Activated CD4-positive, alpha-beta T cell treated with anti-CD3 and anti-CD28 coated beads for 24 hours (primary cell): Measurements from ENCODE around the gene RPS6KA4.

ENCODE experiments used
- DNase-seq, 2 donors: peaks; one replicate each; pipeline ENCODE4 v3.0.0-alpha.2; 2020; ENCODE audit warnings: low read depth in 2 of 2

RPS6KA4 gene

DNA sequence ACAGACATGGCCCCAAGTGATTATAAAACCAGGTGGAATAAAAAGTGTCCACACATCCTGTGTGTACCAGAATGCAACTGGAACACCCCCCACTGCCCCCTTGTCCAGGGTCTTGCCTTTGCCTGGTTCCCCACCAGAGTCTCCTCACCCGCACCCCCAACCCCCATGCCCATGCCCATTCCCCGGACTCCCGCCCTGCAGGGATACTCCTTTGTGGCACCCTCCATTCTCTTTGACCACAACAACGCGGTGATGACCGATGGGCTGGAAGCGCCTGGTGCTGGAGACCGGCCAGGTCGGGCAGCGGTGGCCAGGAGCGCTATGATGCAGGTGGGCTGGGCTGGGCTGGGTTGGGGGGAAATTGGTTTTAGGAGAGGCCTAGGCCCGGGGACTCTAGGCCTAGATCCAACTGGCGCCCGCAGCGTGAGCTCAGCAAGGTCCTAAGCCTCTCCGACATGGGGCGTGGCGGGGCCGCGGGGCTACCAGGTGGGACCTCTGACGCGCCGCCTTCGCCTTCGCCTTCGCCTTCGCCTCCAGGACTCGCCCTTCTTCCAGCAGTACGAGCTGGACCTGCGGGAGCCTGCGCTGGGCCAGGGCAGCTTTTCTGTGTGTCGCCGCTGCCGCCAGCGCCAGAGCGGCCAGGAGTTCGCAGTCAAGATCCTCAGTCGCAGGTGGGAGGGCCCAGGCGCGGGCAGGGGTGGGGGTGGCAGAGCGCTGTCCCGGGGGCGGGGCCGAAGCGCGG, 9.1 kb downstream of the RPS6KA4 start:
- no peak for DNase-seq

DNA sequence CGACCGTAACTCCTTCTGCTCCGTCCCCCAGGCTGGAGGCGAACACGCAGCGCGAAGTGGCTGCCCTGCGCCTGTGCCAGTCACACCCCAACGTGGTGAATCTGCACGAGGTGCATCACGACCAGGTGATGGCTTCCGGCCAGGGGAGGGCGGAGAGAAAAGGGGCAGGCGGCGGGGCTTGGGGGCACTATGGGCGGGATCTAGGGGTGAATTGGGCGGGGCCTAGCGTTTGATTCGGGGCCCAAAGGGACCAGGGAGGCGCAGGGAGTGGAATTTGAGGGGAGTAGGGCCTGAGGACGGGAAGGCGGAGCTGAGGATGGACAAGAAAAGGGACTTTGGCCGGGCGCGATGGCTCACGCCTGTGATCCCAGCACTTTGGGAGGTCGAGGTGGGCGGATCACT, 9.7 kb downstream of the RPS6KA4 start:
- no peak for DNase-seq

DNA sequence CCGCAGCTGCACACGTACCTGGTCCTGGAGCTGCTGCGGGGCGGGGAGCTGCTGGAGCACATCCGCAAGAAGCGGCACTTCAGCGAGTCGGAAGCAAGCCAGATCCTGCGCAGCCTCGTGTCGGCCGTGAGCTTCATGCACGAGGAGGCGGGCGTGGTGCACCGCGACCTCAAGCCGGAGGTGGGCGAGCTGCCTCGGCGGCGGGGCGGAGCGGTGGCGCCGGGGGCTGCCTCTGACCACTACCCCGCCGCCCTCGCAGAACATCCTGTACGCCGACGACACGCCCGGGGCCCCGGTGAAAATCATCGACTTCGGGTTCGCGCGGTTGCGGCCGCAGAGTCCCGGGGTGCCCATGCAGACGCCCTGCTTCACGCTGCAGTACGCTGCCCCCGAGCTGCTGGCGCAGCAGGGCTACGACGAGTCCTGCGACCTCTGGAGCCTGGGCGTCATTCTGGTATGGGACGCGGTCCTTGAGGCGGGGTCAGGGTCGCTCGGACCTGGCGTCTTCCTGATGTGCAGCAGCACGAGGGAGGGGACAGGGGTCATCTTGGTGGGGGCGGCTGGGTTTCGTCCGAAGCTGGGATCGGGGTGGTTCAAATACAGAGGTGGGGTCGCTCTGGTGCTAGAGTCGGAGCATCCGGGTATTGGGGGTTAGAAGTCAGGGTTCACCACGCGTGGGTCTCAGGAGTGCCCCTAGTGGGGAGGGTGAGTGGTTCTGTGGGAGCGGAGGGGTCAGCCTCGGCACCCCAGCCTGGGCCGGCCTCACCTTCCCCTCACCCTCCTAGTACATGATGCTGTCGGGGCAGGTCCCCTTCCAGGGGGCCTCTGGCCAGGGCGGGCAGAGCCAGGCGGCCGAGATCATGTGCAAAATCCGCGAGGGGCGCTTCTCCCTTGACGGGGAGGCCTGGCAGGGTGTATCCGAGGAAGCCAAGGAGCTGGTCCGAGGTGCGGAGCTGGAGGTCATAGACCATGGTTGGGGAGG, 10.8 kb downstream of the RPS6KA4 start:
- DNase-seq = no peak

DNA sequence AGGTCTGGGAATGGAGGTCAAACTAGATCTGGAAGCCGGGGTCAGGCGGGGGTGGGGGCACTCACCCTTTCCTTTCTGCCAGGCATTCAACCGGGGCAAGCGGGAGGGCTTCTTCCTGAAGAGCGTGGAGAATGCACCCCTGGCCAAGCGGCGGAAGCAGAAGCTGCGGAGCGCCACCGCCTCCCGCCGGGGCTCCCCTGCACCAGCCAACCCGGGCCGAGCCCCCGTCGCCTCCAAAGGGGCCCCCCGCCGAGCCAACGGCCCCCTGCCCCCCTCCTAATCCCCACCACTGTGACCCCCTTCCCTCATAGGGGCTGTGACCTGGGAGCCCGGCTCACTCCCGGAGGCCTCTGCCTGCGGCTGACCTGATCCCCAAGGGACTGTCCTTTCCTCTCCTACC, 12.2 kb downstream of the RPS6KA4 start:
- DNase-seq = no peak

DNA sequence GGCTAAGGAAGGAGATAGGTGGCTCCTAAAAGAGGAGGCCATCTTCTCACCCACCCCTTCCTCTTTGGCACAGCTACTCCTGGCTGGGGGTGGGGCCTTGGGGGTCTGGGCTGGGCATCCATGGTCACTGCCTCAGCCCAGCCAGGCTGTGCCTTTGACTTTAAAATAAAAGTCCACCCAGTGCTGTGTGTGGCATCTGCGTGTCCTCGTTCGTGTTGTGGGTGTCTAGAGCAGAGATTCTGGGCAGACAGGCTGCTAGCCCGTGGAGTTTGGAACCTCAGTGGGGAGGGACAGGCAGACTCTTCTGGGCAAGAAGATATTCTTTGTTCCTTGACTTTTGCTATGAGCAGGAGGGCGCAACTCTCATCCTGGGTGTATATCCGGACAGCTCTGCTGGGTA, 13.1 kb downstream of the RPS6KA4 start:
- DNase-seq = no peak

DNA sequence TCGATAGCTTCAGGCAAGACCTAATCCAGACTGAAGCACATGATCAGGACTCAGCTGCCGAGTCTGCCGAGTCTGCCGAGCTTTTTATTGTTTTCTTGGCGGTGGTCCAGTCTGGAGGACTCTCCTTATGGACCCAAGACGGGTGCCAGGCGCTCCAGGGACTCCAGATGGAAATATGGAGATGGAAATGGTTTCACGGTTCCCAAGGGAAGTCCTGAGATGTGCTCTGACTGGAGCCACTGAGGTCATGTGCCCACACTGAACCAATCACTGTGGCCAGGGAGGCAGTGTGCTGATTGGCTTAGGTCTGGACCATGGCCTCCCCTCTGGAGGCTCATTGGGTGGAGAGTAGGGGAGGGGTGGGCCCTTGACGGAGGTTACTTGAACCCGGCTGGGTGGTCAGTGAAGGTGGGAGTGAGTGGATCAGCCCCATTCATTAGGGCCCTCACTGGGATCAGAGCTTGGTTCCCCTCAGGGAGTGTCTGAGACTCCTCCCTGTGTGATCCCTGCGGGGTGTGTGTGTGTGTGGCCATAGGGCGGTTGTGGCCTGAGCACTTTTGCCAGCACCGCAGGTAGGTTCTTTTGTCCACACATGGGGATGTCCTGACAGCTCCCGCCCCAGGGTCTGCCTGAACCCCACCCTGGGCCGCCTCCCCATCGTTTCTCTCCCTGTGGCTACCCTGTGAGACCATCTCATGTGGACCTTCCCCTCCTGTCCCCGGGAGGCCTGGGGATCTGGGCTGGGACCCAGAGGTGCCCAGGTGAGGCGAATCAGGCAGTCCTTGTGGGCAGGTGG, 14.0 kb downstream of the RPS6KA4 start:
- DNase-seq = no peak

DNA sequence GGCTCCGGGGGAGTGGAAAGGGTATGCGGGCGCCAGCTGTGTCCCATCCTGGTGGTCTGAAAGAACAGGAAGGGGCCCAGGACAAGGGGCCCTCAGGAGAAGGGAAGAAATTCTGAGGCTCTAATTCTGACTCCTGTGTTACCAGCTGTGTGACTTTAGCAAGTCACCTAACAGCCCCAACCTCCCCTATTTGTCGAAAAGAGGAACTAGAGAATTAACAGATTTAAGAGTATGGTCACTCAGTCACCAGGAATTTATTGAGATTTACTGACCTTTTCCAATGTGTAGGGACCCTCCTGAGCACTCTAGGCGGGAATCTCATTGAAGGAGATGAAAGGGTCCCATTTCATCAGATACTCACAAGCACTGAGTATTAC, 14.6 kb downstream of the RPS6KA4 start:
- no peak for DNase-seq

DNA sequence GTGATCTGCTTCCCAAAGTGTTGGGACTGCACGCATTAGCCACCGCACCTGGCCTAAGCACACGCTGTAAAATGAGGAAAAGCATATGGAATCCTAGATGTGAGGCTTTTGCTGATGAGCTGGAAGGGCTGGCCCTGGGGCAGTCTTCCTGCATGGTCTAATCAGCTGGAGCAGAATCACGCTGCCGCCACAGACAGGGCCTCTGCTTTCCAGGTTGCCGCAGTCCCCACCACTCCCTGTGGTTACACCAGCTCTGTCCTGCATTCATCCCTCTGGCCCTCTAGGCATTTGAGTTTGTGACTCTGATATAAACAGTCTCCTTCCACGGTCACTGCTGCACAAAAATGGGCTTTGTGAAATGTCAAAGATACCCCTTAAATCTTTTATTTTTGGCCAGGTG, 17.1 kb downstream of the RPS6KA4 start:
- DNase-seq = no peak

DNA sequence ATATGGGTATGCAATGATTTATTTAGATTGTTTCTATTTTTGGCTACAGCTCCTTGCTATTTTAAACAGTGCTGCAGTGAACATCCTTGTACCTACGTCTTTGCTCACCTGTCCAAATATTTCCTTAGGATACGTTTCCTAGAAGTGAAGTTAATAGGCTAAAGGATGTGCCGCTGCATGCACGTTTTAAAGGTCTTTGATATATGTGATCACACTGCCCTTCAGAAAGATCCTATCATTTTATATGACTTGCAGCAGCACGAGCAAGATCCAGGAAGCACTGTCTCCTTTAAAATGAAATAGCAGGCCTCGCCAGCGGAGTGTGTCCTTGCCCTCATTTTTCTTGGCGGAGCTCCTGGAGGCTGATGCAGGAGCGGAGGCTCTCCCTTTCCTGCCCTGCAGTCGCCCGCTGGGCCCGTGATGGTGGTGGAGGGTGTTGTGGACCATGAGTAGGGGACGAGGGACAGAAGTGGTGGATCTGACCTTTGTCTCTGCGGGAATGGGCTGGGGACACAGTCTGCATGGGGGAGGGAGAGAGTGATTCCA, 19.4 kb downstream of the RPS6KA4 start:
- DNase-seq = no peak

DNA sequence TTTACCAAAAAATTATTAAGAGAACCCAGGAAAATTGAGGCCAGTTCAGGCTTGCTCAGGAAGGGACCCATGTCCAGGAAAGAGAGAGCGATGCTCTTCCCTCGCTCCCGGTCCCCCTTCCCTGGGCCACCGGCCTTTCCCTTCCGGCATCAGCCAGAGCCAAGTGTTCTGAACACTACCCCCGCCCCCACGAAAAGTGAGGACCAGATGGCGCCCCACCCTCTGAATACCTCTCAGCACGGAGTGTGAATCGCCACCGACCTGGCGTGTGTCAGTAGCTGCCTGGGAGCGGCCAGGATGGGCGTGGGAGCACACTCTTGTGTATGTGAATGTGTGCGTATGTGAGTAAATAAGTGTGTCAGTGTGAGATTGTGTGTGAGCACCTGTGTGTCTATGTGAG, 20.2 kb downstream of the RPS6KA4 start:
- no peak for DNase-seq

DNA sequence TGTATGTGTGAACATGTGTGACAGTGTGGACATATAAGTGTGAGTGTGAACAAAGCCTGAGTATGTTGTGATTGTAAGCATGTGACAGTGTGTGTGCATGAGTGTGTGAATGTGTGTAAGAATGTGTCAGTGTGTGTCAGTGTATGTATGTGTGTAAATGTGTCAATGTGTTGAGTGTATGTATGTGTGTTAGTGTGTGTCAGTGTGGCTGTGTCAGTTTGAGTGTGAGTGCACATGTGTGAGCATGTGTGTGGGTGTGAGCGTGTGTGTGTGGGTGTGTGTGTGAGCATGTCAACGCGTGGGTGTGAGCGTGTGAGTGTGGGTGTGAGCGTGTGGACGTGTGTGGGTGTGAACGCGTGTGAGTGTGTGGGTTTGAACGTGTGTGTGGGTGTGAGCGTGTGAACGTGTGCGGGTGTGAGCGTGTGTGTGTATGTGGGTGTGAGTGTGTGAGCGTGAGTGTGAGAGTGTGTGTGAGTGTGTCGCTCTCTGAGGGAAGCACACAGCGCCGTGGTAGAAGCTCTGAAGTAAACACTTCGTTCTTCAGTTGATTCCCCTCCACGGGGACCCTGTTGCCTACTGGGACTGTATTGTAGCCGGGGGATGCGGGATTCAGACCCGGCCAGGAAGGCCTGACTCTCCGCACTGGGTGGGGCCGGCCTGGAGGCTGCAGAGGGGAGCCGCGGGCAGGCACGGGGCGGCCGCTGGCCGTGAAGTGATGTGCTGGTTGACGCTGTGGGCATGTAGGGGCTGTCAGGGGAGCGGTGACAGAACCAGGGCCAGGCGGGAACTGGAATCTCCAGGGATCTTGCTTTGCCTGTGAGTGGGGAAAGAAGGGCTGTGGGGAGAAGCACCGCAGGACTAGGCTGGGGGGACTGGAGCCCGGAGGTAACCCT, 21.1 kb downstream of the RPS6KA4 start:
- no peak for DNase-seq

DNA sequence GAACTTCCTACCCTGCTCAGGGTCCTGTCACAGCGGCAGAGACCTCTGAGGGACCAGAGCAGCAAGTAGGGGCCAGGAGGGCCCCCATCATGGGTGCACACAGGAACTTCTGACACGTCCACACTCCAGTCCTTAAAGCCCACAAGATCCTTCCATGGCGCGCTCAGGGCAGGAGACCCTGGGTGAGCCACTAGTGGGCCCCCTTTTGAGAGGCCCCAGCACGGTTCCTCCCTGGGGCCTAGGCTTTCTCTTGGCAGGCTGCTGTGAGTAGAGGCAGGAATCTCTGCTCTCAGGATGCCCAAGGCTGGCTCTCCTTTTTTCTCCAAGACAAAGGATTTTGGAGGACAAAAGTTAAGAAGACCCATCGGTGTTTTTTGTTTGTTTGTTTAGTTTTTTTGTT, 22.4 kb downstream of the RPS6KA4 start:
- no peak for DNase-seq

DNA sequence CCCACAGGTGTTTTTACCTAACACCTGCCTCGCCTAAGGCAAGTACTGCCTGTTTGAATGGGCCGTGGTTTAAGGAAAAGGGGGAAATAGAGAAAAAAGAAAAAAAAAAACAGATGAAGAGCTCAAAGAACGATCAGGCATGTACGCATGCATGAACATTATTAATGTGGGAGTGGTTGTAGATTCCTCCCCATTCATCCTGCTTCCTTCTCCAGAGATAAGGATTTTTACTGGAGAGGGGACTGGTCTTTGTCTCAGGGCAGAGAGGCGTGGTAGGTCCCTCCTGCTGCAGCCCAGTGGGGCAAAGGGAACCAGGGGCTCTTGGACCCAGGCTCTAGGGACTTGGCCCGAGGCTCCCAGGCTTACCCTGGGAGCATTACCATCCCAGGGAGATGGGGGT, 23.1 kb downstream of the RPS6KA4 start:
- no peak for DNase-seq

DNA sequence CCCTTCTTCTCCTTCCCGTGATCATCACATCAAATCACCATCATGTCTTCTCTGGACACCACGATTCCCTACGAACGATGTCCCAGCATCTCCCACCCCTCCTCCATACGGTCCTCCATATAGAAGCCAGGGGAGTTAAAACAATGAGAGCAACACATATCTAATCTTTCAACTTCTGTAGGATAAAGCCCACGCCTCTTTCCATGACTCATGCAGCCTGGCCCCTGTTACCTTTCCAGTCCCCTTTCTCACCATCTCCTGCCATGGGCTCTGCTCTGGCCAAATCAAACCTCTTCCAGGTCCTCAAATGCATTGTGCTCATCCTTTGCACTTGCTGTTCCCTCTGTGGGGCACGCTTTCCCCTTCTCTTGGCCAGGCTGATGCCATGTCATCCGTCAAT, 23.6 kb downstream of the RPS6KA4 start:
- no peak for DNase-seq

DNA sequence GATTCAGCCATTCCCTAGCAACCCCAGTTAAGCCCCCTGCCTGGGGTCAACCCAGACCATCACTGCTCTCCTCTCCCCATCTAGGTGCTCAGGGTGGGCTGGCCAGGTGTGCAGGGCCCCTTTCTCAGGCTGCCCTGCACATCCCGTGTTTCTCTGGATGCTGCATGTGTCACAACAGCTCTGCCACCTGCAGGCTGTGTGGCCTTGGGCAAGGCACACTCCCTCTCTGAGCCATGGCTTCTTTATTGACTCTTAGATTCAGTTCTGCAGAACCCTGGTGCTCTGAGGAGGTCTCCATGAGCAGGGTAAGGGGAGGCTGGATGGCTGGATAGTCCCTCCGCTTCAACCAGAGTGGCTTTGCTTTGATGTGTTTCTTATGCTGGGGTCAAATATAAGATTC, 24.6 kb downstream of the RPS6KA4 start:
- DNase-seq = no peak

DNA sequence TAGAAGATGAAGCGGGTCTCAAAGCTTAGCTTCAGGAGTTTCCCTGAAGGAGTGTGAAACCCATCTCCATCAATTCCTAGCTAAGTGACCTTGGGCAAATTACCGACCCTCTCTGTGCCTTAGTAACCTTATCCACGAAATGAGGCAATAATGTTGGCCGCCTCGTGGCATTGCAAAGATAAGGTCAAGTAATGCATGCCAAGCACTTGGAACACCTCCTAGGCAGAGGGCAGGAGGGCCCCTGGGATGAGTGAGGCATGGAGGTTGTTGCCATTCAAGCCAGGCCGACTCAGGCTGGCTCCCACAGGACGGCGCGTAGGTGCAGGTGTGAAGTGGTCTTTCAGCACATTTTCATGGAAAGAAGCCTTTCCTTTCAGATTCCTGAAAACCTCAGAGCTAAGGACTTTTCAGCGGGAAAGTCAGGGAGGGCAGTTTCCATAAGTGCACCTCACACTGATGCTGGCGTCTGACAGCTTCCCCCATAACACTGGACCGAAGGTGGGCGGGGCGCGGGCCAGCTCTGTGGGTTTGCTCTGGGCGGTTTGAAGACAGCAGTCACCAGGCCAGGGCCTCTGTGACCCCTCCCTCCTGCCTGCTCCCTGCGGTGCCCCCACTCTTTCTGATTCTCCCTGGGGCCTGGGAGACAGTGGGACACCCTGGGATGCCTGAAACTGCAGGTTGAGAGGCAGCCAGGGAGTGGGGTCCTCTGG, 25.2 kb downstream of the RPS6KA4 start:
- no peak for DNase-seq

DNA sequence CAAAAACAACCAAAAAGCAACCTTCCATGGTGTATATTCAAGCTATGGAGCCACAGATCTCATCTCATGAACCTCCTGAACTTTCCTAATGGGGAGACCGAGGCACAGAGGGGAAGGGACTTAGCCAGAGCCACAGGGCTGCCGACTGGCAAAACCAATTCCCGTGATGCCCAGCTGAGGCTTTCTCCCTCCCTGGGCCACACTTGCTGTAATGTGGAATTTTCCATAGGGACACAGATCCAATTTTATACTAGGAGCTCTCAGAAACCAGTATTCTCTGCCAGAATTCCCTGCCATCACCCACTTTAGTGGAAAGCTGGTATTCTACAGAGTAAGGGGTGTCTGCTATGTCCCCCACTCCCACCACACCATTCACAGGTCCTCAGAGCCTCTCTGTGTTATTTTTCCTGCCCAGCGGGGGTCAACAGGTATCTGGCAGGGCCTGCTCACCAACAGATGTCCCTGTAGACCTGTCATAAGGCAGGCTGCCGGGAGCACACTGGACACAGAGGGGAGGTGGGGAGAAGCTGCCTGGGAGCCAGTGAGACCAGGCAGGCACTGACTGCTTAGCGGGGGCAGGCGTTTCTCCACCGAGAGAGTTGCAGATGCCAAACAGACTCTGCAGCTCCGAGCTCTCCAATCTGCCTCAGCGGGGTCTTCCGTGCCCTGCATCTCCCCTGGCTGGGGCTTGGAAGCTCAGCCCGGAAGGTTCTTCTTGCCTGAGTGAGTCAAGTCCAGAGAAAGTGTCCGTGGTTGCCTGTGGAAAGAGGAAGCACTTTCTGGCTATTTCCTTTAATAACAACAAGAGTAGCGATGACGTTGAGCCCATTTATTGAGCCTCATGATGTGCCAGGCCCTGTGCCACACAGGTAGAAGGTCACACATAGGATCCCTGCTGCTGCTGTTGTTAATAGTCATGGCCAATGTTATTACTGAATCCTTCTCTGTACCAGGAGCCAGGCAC, 26.3 kb downstream of the RPS6KA4 start:
- DNase-seq = no peak

DNA sequence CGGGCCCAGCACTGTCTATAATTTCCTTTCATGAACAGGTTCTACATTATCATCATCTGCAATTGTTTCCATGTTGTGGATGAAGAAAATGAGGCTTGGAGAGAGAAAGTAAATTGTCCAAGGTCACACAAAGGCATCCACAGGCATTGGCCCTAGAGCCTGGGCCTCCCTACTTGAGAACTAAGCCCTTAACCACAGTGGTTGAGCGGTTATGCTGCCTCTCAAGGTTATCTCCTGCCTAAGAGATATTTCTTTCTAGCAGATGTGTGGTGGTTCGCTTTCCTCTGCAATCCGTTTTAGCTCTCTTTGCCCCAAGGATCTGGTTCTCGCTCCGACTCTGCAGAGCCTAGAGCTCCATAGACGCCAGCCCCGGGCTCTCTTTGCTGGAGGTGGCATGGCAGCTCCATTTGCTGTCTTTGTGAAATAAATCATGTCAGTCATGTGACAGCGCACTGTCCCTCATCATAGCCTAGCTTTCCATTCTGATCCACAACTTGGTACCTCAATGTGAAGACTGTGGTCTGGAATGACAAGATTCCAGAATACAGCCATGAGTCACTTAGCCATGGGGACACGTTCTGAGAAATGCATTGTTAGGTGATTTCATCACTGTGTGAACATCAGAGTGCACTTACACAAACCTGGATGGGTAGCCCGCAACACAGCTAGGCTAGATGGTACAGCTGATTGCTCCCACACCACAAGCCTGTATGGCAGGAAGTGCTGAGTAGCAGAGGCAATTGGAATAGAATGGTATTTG, 27.2 kb downstream of the RPS6KA4 start:
- DNase-seq = no peak
